Body of pancreas (tissue), 4 donors: ENCODE data around the gene KRT76.

Source experiments
- CTCF ChIP-seq, 7 experiments: fragments of 450-650 bp in 4 of 7; fragments of 200-600 bp in 3 of 7; sonication (generic) in 3 of 7; IDR thresholded peaks; one replicate each; pipeline ENCODE4 v1.5.1; 2016 to 2019; ENCODE audit warnings: antibody characterized with exemption in 7 of 7
- POLR2A ChIP-seq, 3 donors: fragments of 450-650 bp; IDR thresholded peaks; one replicate each; pipeline ENCODE4 v1.6.1; 2016; ENCODE audit warnings: antibody characterized with exemption in 3 of 3, mild to moderate bottlenecking in 2 of 3

GRCh38 chr12:52806821-52807543 lies 29.8 kb upstream of the KRT76 start:
- TF ChIP-seq POLR2A (IDR thresholded peaks at IDR 0.05) (no peak), CTCF (IDR thresholded peaks at IDR 0.05) (no peak)
